ENCODE measurements around the gene SCN3B.

SCN3B gene

GRCh38 chr11:123653827-123654565, 428 bp downstream of the SCN3B start:
- DNase-seq (ENCODE audit: low spot score), result no peak

DNA sequence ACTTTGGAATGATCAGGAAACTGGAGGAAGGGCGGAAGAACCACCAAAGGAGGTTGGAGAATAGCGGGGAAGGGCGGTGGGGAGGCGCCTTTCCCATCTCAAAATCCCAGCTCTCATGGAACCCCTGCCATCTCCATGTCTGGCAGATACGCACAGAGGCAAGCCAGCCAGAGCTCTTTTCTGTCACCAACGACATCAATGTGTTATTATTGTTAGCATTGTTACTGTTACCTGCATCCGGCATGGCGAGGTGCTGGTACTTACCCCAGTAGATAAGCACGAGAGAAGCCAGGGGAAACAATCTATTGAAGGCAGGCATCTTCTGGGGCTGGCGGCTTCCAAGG, 969 bp downstream of the SCN3B start:
- DNase-seq (ENCODE audit: low spot score), result no peak

DNA sequence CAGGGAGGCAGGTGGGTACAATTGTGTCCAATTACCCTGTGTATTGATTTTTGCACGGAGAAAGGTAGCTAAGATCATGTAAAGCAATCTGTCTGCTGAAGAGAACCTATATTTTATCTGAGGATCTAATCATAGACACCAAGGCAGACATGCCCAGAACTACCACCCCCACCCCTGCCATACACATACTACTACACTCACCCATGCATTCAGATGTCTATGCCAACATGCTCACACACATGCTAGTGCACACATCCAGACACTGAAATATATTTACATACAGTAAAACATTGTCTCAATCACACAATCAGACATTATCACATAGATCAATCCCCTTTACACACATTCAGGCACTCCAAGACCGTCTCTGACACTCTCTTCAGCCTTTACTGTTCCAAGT, 1.8 kb downstream of the SCN3B start:
- DNase-seq (ENCODE audit: low spot score), result no peak

DNA sequence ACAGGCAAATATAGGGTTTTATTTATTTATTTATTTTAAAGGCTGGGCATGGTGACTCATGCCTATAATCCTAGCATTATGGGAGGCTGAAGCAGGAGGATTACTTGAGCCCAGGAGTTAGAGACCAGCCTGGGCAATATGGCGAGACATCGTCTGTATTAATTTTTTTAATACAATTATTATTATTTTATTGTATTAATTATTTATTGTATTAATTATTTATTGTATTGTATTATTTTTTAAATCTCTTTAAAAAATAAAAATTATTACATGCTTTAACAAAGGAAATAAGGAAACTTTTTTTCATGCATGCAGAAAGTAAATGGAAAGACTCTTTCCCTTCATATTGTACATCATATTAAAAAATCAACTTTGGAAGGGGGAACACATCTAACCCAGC, 3.5 kb downstream of the SCN3B start:
- DNase-seq (ENCODE audit: low spot score), result no peak

GRCh38 chr11:123645286-123645975, 9.0 kb downstream of the SCN3B start:
- DNase-seq (ENCODE audit: low spot score), result no peak

GRCh38 chr11:123642435-123642834, 12.0 kb downstream of the SCN3B start:
- DNase-seq (ENCODE audit: low spot score), result no peak

- DNase-seq (ENCODE audit: low spot score), result no peak
These were observed 13.0 kb downstream of the SCN3B start for GRCh38 chr11:123641495-123641840.

DNA sequence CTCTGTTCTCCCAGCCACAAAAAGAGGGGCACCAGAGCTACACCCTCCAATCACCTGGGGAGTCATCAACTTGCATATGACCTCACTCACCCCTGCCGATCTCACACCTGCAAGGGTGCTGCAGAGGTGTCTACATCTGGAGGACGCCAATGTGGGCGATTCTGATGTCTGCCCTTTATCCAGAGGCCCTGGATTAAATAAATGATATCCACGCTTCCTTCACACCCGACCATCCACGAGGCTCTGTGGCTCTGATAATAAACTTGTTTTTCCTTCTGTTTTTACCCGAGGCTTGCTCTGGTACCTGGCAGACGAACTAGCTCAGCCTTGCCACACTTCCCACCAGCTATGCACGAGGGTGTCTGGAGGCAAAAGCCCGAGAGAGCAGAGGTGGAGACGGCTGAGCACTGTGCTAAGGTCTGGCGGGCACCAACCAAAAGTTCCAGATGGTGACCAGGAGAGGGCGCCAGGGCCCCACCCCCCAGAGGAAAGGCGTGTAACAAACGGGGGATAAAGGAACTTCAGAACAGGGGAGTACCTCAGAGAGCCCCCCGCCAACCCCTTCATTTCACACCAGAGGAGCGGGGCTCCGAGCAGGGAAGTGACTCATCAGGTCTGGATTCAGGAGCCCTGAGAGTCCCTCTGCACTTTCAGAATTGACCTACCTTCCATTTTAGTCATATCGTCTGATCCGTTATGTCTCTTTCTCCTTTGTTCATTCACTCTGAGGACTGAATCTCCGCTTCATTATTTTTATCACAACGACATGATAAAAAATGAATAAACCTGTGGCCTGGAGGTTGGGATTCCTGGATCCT, 13.5 kb downstream of the SCN3B start:
- peak; percentile 48 for DNase-seq (ENCODE audit: low spot score)

DNA sequence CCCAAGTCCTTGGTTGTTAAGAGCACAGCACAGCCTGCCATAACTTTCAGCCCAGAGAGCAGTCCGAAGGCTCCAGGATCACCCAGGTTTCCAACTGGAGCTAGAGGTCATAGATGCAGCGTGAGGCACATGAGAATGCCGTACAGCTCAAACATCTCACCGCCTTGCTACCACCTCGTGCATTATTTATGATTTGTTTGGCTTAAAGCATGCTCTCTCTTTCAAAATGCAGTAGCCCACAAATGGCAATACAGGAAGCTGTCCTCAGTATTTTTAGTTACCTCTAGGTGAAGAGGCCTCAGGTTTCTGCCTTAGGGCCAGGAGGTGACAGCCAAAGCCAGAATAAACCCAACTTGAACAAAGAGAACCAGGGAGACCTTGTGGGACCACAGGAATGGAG, 14.4 kb downstream of the SCN3B start:
- no peak for DNase-seq (ENCODE audit: low spot score)

DNA sequence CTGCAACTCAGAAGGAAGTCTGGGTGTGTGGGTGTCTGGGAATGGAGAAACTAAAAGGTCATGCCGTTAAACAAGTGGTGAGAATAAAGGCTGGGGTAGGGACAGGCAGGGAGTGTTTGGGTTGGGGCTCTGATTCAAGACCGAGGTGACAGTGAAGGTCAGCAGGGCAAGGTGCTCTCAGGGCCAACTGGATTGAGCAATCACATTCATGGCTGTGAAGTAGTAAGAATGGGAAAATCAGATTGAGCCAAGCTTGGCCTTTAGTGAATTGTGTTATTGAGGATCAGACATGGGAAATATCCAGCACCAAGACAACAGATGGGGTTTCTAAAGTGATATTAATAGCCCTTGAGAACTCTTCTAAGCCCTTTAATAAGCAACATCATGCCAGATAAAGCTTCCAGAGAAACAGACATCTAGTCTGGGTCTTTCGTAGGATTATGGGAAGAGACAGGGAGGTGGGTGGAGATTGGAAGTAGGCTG, 24.3 kb downstream of the SCN3B start:
- DNase-seq (ENCODE audit: low spot score), result no peak

DNA sequence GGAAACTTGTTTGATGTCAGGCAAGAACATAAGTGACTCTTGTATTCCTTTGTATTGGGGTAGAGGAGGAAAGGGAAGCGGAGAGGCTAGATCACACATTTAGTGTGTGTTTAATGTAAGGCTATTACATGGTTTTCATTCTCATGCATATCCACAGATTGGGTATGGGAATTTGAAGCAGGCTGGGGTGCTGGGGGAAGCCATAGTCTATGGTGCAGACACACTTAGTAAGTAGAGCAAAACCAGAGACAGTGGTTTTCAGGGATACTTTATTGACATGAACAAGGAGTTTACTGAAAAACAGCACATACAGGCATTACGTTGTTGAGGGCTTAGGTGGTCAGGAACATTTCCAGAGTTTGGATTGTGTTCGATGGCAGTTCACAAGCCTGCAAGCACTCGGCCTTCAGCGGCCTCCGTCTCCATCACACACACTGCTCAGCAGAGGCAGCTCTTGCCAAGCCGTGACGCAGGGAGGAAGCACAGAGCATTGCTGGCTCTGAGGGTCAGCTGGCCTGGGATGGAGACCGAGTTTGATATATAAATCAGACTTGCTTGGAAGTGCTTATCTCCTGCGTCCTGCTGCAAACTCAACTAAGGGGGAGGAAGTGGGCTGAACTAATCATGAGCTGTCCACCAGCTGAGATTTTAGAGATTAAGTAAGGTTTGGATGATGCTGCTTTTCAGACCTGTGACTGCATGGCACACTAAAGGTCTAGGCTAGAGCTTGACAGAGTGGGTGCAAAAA, 25.3 kb downstream of the SCN3B start:
- no peak for DNase-seq (ENCODE audit: low spot score)

DNA sequence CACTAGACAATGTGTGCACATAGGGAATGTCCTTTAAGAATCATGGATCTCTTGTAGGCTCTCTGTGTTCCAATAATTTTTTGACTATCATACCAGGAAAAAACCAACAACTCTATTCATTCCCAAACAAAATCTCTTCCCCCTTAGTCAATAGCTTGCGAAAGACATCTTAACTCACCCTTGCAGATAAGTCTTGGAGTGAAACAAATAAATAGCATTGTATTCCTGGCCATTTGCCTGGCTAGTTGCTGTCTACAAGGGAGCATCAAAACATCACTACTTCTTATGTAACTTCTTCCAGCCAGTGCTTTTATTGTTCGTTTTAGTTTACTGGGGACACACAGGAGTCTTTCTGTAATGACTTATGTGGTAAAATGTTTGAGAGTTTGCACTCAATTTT, 29.4 kb downstream of the SCN3B start:
- DNase-seq (ENCODE audit: low spot score), result no peak

DNA sequence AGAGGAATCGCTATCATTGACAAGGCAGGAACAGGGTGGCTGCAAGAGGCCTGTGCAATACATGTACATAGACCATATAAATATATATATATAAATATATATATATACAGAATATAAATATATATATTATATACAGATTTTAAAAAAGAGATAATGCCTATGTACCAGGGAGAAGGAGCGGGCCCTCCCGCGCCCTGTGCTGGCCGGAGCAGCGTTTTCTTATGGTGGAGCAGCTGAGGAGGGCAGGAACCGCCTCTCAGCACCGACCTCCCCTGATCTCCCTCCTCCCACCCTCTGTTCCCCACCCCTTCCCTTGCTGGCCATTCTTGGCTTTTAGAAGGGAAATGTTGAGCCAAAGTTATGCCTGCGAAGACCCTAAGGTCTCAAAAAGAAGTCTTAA, 31.8 kb downstream of the SCN3B start:
- no peak for DNase-seq (ENCODE audit: low spot score)

DNA sequence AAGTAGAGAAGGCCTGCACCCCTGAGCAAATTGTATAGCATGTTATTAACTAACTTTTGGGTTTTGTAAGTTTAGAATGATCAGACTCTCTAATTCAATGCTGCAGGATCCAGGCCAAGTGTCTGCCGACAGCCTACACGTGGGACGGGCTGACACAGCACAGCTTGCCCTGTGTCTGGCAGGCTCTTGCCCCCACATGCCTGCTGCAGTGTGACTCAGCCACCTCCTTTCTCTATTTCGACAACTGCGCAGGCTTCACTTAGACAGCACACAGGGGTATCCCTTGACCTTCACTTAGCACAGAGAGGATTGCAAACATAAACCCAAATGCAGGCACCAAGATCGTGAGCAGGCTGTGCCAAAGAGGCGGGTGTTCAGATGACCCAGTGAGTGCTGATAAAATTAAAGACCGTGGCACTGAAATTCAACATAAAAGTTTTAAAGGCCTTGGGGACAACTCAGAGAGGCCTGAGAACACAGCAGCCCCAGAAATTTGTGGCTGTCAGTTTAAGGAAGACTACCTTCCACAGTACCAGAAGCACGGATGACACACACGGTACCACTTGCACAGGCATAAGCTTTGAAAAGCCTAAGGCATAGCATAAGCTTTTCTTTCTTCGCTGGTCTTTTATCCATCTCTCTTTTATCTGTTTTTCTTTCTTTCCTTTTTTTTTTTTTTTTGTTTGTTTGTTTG, 37.8 kb downstream of the SCN3B start:
- no peak for DNase-seq (ENCODE audit: low spot score)

DNA sequence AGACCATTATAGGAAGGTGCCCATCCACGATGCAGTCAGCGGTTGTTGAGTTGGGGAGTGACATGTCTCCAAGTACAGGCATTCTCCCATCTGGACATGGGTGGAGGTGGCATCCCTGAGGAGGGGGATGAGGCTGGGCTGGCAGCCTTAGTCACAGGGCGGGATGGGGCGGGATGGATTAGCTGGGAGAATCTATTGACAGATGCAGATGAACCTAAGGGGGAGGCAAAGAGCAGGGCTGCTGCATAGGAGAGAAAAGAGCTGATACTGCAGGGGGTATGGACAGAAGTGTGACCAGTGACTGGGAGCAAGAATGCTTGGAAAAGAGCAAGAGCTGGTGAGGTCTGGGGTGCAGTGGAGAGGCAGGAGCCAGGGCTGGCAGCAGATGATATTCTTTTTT, 42.7 kb downstream of the SCN3B start:
- no peak for DNase-seq (ENCODE audit: low spot score)

- DNase-seq (ENCODE audit: low spot score), result no peak
These were observed 45.5 kb downstream of the SCN3B start for GRCh38 chr11:123608945-123609344.

GRCh38 chr11:123608371-123608770, 46.1 kb downstream of the SCN3B start:
- DNase-seq (ENCODE audit: low spot score), result no peak

DNA sequence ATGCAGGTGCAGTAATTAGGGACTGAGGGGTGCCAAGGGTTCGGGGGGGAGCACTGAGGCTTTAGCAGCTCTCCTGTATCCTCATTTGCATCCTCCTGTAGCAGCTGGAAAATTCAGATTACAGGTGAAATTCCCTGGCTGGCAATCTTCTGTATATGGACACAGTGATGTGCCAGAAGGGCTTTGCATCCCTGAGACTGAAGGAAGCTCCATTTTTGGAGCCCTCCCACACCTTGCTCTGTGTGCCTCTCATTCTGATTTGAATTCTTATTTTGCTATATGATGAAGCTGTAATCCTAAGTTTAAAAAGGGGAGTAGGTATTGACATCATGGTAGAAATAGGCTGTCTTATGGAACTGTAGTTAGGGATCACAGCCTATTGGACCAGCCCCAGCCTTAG, 46.6 kb downstream of the SCN3B start:
- DNase-seq (ENCODE audit: low spot score), result no peak

DNA sequence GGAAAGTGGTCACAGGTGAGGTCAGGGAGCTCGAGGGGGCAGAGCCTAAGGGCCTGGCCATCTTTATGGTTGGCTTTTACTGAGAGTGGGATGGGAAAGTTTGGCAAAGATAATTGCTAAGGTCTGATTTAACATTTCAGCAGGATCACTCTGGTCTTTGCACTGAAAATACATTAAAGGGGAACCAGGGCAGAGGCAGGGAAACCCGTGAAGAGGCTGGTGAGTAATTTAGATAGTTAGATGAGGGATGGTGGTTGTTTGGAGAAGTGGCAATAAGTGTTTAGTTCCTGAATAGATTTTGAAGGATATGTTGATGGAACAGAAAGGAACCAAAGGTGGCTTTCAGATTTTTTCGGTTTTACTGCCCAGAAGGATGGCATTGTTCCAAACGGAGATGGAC, 50.8 kb downstream of the SCN3B start:
- no peak for DNase-seq (ENCODE audit: low spot score)

GRCh38 chr11:123601743-123602142, 52.7 kb downstream of the SCN3B start:
- DNase-seq (ENCODE audit: low spot score), result no peak

DNA sequence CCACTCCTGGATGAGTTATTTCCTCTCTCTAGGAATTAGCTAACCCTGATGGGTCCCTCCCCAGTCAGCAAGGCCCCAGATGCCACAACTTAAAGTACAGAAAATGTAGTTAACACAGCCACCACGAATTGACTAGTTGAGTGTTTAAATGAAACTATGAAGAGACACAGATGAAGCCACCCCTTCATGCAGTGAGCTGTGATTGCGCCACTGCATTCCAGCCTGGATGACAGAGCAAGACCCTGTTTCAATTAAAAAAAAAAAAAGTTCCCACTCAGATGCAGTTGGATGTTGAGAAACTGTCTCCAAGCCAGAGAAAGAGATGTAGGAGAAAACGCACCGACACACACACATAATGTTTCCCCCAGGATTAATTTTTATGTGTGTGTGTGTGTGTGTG, 53.3 kb downstream of the SCN3B start:
- no peak for DNase-seq (ENCODE audit: low spot score)

- no peak for DNase-seq (ENCODE audit: low spot score)
These were observed 56.6 kb downstream of the SCN3B start for GRCh38 chr11:123597859-123598258.

Measured in activated CD4-positive, alpha-beta T cell treated with anti-CD3 and anti-CD28 coated beads, Interleukin-2, Interleukin-4, amounts not matched to agents 100 ng/mL and 50 ng/mL, durations not matched to agents 16 hours and 8 hours (primary cell).